Epithelial cell of prostate (primary cell): Measurements from ENCODE around the gene WWC2.
A peak's percentile ranks its signal among the peaks of the same experiment; 100 is the strongest.

Experiments
- DNase-seq: peaks from one replicate; pipeline ENCODE4 v3.0.0-alpha.2; 2011; ENCODE audit warnings: low read depth, low spot score
- H3K27ac ChIP-seq: fragments of 450-650 bp; 2 replicates; pipeline ENCODE4 v1.5.1; 2017; ENCODE audit warnings: mild to moderate bottlenecking

Gene WWC2

GRCh38 chr4:183161630-183162029 is 62.6 kb downstream of the WWC2 start:
- DNase-seq, result no peak
- H3K27ac ChIP-seq, result no peak overlapping the region

- no peak for DNase-seq
- H3K27ac ChIP-seq, result no peak overlapping the region
Observed at GRCh38 chr4:183163135-183163534, 64.1 kb downstream of the WWC2 start.

DNA sequence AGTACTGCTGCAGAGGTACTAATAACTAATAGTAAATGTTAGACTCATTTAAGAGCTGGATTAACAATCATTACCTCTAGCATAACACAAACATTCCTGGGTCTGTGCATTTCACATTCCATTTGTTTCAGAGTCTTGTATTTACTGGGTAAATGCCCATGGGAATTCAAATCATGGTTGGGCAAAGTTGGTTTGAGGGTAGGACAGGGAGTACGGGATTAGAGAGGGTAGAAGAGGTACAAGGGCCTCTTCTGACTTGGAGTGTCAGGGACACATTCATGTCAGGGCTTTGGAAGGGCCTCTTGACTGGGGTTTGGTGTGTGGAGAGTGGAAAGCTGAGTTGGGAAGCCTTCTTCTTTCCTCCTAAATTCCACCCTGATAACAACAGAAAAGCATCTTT is 65.9 kb downstream of the WWC2 start:
- DNase-seq, result no peak
- H3K27ac ChIP-seq, result no peak overlapping the region

DNA sequence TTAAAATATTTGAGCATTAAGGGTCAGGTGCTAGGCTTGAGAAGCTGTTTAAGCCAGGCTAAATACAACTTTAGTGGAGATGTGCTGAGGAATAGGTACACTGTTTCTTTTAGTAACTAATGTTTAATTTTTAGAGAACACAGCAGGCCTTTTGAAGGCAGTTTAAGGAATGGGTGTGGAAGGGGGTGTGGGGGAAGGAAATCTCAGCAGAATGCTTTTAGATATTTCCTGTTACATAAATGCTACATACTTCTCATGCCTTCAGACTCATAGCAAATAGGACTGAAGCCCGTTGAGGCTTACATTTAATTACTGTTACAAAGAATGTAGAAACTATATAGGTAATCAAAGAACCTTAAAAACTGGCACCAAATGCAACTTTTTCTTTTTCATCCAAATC is 66.3 kb downstream of the WWC2 start:
- DNase-seq, result no peak
- no peak overlapping the region for H3K27ac ChIP-seq

- H3K27ac ChIP-seq, result no peak overlapping the region
- DNase-seq, result no peak
Observed at GRCh38 chr4:183170894-183171293, 71.8 kb downstream of the WWC2 start.

DNA sequence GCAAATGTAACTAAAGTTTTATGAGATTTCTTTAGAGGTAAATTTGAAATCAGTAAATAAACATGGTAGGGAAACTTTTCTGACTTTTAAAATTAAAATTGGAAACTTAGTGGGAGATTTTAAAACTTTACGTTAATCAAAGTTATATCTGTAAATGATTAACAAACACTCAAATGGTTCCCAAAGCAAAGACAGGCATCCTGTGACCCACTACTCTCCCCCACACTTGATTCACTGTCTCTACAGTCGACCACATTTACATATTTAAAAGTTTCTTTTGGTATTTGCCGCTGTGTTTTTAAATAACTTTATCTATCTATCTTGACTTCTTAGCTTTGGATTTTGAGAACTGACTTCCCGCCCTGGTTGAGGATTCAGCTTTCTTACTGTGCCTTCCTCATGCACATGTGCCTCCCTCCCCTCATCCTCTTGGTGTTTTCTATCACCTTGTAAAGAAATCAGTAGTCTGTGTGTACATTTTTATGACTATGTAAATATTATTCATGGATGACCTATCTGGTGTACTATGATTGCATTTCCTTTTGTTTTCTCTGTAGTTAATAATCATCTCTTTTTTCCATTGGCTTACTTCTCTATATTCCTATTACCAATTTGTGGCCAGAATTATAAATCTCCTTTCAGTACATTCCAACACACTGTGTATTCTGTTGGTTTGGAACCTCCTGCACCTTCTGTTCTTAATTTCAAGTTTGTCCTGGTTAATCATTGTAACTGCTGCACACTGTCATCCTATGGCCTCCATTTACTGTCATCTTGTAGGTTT is 72.6 kb downstream of the WWC2 start:
- peak overlapping the region; percentile 1 for H3K27ac ChIP-seq
- DNase-seq, result no peak

- DNase-seq, result no peak
- no peak overlapping the region for H3K27ac ChIP-seq
Observed at GRCh38 chr4:183172881-183173280, 73.8 kb downstream of the WWC2 start.

DNA sequence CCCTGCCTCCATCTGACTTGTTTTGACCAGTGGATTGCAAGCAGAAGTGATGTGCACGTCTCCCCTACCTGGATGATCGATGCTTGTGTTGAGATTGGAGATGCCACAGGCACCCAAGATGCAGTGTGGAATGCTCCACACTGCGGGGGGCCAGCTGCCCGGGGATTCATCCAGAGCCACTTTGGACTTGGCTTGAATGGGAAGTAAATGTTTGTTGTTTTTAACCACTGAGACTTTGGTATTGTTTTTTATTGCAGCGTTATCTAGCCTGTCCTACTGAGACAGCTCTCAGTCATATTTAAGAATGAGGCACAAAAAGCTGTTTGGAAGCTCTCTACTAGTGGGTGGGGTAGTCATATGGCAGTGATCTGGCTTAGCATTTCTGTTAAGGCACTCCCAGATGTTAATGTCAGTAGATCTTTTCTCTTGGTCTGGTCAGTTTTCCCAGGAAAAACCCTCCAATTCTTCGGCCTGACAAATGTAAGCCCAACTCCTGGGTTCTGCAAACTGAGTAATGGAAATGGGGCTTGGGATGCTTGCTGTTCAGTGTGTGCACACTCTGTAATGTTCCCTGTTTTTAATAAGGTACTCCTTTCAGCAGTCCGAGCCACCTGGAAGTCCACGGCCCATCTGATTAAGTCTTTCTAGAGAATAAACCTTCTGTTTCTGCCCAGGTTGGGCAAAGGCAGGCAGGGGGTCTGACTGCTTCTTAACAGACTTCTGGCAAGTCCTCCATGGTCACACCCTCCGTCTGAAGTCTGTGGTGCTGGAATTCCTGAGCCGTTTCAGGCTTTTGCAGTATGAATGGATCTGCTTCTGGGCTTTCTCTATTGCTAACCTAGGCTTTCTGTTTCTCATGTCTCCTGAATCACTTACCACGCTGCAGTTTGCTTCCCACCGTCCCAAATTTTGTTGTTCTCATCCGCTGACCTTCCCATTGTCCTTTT is 74.8 kb downstream of the WWC2 start:
- no peak overlapping the region for H3K27ac ChIP-seq
- DNase-seq, result no peak

DNA sequence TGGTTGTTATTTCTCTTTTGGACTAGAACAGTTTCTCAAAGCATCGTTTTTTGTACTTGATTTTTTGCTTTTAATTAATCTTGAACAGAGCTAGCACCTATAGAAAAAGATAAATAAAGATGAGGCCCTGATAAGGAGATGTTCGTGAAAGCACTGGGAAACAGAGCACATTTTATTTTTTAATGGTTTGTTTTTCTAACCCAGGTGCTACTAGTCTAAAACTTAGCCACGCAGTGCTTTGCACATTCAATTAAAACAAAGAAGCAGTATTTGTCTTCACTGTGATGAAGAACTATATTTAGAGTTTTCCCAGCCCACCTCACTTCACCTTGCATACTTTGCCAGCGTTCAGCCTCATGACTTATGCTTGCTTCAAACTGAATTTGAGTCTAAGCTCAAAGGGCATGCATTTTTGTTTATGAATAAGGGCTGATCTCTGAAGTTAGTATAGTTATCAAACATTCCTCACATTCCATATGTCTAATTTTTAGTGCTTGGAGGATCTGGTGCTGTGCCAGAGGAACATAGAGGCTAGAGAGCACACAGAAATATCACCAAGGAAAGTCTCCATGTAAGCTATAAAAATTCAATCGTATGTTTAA is 76.7 kb downstream of the WWC2 start:
- no peak overlapping the region for H3K27ac ChIP-seq
- DNase-seq, result no peak

DNA sequence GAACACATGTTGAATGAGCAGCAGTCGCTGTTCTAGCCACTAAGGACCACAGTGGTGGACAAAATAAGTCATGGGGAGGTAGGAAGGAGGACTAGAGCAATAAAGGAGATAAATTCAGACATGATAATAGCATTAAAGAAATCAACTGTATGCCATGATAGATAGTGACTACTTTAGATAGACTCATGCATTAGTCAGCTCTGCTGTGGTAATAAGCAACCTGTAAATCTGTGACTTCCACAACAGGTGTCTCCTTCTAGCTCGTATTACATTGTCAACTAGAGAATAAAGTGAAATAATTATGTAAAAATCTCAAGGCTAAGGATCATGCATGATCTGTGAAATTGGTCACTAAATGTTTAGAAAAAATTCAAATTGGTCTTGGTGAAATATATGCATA is 77.9 kb downstream of the WWC2 start:
- no peak overlapping the region for H3K27ac ChIP-seq
- no peak for DNase-seq

GRCh38 chr4:183178201-183178600 is 79.1 kb downstream of the WWC2 start:
- H3K27ac ChIP-seq, result no peak overlapping the region
- DNase-seq, result no peak

DNA sequence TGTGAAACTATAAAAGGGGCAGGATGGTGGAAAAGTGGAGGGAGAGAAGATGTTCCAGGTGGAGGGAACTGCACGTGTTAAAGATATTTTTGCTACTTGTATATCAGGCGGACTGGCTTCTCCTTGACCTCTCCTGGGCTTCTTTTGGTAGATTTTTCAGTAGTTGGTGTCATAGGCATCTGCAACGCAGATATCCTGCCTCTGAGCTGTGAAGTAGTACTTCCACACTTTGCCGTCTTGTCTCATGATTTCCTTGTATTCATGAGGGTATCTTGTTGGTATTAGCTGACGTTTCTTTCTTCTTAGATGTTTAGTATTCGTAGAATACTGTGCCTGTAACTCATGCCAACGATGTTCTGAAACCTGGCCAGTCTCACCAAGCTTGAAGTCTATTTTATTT is 81.0 kb downstream of the WWC2 start:
- DNase-seq, result no peak
- no peak overlapping the region for H3K27ac ChIP-seq

GRCh38 chr4:183180621-183181020 is 81.6 kb downstream of the WWC2 start:
- no peak for DNase-seq
- no peak overlapping the region for H3K27ac ChIP-seq

DNA sequence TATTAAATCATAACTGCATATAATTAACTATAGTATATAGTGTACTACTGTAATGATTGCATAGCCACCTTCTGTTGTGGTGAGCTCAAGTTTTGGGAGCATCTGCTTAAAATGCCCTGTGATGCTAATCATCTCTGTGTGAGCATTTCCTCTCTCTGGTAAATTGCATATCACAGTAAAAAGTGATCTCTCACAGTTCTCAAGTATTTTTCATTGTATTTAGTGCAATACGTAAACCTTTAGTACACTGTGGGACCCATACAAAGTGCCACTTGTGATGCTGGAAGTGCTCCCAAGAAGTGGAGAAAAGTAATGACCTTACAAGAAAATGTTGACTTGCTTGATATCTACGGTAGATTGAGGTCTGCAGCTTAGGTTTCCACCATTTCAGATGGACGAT is 82.0 kb downstream of the WWC2 start:
- H3K27ac ChIP-seq, result no peak overlapping the region
- no peak for DNase-seq

GRCh38 chr4:183182873-183183725 is 84.0 kb downstream of the WWC2 start:
- no peak overlapping the region for H3K27ac ChIP-seq
- DNase-seq, result peak; percentile 37

DNA sequence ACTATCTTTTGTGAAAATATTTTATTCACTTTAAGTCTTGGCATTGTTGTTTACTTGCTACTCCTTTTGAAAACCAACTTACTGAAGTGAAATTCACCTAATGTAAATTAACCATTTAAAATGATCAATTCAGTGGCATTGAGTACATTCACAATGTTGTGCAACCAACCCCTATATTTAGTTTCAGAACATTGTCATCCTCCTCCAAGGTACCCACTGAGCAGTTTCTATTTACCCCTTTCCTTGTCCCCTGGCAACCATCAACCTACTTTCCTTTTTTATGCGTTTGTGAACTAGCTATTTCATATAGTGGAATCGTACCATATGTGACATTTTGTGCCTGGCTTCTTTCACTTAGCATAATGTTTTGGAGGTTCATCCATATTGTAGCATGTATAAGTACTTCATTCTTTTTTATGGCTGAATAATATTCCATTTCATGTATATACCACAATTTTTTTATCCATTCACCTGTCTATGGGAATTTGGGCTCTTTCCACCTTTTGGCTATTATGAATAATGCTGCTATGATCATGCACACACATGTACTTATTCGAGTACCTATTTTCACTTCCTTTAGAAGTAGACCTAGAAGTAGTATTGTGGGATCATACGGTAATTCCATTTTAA is 85.0 kb downstream of the WWC2 start:
- no peak overlapping the region for H3K27ac ChIP-seq
- no peak for DNase-seq

GRCh38 chr4:183185018-183185417 is 86.0 kb downstream of the WWC2 start:
- H3K27ac ChIP-seq, result no peak overlapping the region
- no peak for DNase-seq

- no peak for DNase-seq
- H3K27ac ChIP-seq, result no peak overlapping the region
Observed at GRCh38 chr4:183185559-183185958, 86.5 kb downstream of the WWC2 start.

DNA sequence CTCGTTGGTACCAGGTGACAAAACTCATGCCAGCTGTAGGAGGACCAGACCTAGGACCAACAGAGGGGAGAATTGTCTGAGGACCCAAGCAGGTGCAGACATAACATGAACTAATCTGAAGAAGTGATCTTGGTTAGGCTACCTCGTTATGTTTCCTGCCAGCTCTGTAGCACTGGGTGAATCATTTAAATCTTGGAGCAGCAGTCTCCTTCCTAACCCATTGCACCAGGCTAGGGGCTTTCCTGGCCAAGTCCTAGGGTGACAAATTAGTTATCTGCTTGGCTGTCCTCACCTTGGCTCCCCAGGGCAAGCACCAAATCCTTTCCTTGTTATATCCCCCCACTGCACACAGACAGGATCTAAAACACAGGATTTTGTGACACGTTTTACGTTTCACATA is 87.8 kb downstream of the WWC2 start:
- no peak overlapping the region for H3K27ac ChIP-seq
- DNase-seq, result no peak
